Activated T-cell treated with anti-CD3 and anti-CD28 coated beads, Interleukin-2, amount 50 U/mL, for 4 hours (primary cell): ENCODE results near the gene GRAMD2A. TPM values are rescaled to one million over a fixed set of nuclear protein-coding genes. Genes with fewer than 3 reads are reported as not detected.

Experiments used
- ATAC-seq, 2 donors: fragments of 200-7000 bp; cut with Tn5 transposase; one replicate each; pipeline ENCODE4 v1.10.0; 2021
- DNase-seq: peaks from one replicate; pipeline ENCODE4 v3.0.0-alpha.2; 2020
- H3K27me3 Mint-ChIP-seq: one replicate; pipeline ENCODE4 v1.8.0; 2021; ENCODE audit warnings: low read depth, mixed read lengths
- H3K36me3 Mint-ChIP-seq: one replicate; pipeline ENCODE4 v1.8.0; 2022; ENCODE audit warnings: mixed read lengths; ENCODE audit not compliant: insufficient read depth
- H3K4me1 Mint-ChIP-seq: one replicate; pipeline ENCODE4 v1.8.0; 2021; ENCODE audit warnings: low read depth, mixed read lengths
- H3K4me3 Mint-ChIP-seq: one replicate; pipeline ENCODE4 v1.8.0; 2021; ENCODE audit warnings: mild to moderate bottlenecking, moderate library complexity, mixed read lengths
- H3K9me3 Mint-ChIP-seq: one replicate; pipeline ENCODE4 v1.8.0; 2021; ENCODE audit warnings: mixed read lengths
- total RNA-seq, 3 donors: library from RNA; stranded (reverse); gene quantifications; one replicate each; pipeline ENCODE4 v1.2.1, GENCODE V29; 2021

GRAMD2A gene
- total RNA-seq, 3 donors from 2014 or later = not detected

DNA sequence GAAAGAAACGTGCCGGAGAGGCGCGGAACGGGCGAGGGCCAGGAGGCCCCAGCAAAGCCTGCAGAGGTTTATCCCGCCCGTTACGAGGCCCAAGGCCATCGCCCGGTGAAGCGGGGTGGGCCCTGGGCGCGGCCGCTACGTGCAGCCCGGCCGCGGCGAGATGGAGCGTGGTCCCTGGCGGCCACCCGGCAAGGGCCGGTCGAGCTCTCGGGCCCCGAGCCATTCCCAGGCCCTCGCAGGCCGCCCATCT, 32.3 kb upstream of the GRAMD2A start:
- Mint-ChIP-seq H3K9me3 (no peaks in the 10 kb centered on the region), H3K4me1 (peaks cover 44% of the 10 kb centered on the region), H3K36me3 (peaks cover 28% of the 10 kb centered on the region), H3K4me3 (peak overlapping the region; percentile 98), H3K27me3 (no peaks in the 10 kb centered on the region)
- ATAC-seq (no peak), DNase-seq (no peak)

DNA sequence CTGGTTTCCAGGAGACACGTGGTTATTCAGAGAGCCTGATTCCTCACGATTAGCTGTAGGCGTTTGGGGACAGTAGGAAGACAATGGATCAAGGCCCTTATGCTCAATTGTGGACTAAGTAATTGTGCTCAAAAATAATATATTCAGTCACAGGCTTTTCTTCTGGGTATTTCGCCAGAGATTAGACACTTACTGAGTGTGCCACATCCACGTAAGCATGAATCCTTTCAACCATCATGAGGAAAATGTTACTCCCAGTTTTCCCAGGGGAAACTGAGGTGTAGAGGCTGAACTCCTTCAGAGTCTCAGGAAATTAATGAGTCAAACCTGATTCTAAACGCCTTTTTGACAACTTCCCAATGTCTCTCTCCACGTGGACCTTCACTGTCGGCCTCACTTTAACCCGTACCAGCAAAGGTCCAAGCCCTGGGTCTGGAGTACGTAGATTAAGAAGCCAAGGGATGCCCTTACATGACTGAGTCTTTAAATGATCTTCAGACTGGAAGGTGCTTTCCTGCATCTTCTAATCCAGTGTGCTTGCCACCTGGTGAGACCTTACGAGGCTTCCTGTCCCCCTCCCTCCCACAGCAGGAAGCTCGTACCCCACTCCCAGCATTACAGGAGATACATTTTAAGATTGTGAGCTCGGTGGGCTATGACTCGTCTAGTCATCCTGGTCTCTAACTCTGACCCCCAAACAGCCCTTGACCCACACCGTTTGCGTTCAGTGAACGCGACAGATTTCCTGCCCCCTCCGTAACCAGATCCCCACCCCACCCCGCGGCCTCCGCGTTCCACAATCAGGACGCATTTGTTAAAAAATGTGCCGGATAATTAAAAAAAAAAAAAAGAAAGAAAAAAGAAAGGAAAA, 31.7 kb upstream of the GRAMD2A start:
- peaks cover 47% of the 10 kb centered on the region for H3K4me1 Mint-ChIP-seq

DNA sequence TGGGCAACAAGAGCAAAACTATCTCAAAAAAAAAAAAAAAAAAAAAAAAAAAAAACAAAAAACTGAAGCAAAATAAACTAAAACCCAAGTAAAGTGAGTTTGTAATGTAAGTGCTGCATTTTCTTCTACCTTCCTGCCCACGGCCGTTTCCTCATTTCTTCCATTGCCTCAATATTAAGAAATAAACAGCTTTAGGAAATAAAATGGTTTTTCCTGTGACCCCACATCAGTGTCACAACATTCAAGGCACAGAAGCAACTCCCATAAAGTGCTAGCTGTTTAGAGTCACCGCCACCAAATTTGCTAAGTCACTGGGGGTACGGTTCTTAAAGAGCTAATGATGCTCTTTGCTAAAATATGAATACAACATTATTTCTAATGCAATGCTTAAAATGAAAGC, 30.1 kb upstream of the GRAMD2A start:
- Mint-ChIP-seq H3K36me3 (peaks cover 45% of the 10 kb centered on the region), H3K4me3 (peak overlapping the region; percentile 98), H3K9me3 (no peaks in the 10 kb centered on the region), H3K4me1 (peaks cover 57% of the 10 kb centered on the region), H3K27me3 (no peaks in the 10 kb centered on the region)
- no peak for DNase-seq
- ATAC-seq = no peak

More for the DNA sequence above, 31.7 kb upstream of the GRAMD2A start:
- H3K27me3 Mint-ChIP-seq = no peaks in the 10 kb centered on the region
- H3K4me3 Mint-ChIP-seq = peak overlapping the region; percentile 98
- ATAC-seq (no peak), DNase-seq (peak; percentile 39)
- no peaks in the 10 kb centered on the region for H3K9me3 Mint-ChIP-seq
- H3K36me3 Mint-ChIP-seq = peaks cover 30% of the 10 kb centered on the region

DNA sequence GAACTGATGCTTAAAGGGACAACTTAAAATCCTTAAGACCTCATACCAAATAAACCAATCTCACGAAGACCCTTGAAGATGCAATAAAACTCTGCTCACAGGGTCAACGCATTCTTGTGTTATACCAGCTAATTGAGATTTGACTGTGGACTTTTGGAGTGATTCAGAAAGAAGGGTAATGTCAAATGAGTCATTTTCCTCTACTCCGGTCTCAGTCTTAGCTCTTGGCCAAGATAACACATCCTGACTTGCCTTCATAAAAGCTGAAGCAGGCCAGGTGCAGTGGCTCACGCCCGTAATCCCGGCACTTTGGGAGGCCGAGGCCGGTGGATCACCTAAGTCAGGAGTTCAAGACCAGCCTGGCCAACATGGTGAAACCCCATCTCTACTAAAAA, 29.6 kb upstream of the GRAMD2A start:
- Mint-ChIP-seq H3K9me3 (no peaks in the 10 kb centered on the region), H3K4me1 (peaks cover 57% of the 10 kb centered on the region), H3K4me3 (peak overlapping the region; percentile 98), H3K36me3 (peaks cover 49% of the 10 kb centered on the region), H3K27me3 (no peaks in the 10 kb centered on the region)
- DNase-seq = peak; percentile 36
- peak; percentile 23 to 29 for ATAC-seq

DNA sequence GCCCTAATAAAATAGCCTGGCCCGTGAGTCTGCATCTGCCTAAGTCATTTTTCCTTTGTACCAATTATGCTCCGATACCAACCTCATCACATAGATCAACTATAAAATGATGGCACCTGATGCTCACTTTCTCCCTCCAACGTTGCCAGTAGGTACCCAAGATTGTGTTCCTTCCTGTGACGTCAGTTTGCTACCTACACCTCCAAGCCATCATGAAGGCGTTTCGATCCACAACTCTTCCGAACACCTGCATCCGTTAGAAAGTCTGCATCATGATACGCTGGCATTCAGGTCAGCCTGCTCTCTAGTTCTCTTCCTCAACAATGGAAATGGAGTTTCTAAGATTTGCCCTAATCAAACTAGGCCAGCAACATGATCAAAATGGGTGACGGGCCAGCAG, 25.7 kb upstream of the GRAMD2A start:
- Mint-ChIP-seq H3K36me3 (peaks cover 67% of the 10 kb centered on the region), H3K4me3 (peak overlapping the region; percentile 17), H3K27me3 (no peaks in the 10 kb centered on the region), H3K4me1 (peaks cover 72% of the 10 kb centered on the region), H3K9me3 (no peaks in the 10 kb centered on the region)
- ATAC-seq (no peak), DNase-seq (no peak)

DNA sequence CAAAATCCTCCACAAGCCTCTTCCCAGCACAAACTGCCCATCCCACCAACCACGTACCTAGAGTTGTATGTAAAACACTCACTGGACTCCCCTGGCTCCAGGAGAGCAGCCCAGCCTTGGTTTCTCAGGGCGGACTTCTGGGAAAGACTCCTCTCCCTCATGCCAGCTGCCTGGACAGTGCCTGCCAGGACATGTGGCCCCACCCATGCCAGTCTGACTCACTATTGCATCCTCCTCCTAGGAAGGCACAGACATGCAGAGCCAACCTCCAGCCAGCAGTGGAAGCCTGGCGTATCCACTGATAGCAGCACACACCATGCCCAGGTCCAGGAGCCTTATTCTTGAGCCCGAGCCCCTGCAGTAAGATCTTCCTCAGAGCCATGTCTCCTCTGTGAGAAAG, 24.8 kb upstream of the GRAMD2A start:
- H3K4me1 Mint-ChIP-seq = peaks cover 68% of the 10 kb centered on the region
- ATAC-seq (no peak), DNase-seq (no peak)
- peaks cover 68% of the 10 kb centered on the region for H3K36me3 Mint-ChIP-seq
- H3K27me3 Mint-ChIP-seq = no peaks in the 10 kb centered on the region
- H3K9me3 Mint-ChIP-seq = no peaks in the 10 kb centered on the region
- peak overlapping the region; percentile 17 for H3K4me3 Mint-ChIP-seq

DNA sequence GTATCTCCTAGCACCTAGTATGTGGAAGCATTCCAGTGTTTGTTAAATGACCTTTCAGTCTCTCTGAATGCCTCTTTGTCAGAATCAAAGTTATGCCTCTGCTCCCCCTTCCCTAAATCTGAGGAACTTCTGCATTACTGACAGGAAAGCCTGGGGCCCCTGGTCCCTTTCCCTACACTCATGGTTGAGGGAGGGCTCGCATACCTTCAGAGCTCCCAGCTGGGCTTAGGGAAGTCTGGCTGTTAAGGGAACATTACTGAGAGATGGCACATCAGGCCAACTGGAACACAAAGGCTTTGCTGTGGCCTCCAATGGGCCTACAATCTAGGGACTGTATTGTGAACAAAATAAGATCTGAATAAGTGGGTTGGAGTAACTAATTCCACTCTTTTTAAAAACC, 23.1 kb upstream of the GRAMD2A start:
- Mint-ChIP-seq H3K4me3 (no peak overlapping the region), H3K36me3 (peaks cover 69% of the 10 kb centered on the region), H3K27me3 (no peaks in the 10 kb centered on the region), H3K9me3 (no peaks in the 10 kb centered on the region), H3K4me1 (peaks cover 55% of the 10 kb centered on the region)
- ATAC-seq (no peak), DNase-seq (no peak)

DNA sequence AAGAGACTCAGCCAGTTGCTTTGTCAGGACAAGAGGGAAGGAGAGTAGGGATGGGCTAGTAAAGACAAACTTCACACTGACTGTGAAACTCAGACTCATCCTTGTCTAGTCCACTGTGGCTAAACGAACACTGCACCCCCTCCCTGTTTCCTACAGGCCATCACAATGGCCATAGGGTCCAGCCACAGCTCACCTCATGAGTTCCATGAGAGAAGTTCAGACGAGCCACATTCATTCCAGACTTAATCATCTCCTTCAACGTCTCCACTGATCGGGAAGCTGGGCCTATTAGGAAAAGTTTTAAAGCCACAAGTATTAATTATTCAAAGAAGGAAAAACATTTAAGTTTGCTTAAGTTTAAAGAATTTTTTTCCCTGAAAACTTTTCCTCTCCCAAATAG, 19.6 kb upstream of the GRAMD2A start:
- DNase-seq = no peak
- H3K27me3 Mint-ChIP-seq = no peaks in the 10 kb centered on the region
- peaks cover 29% of the 10 kb centered on the region for H3K4me1 Mint-ChIP-seq
- no peaks in the 10 kb centered on the region for H3K9me3 Mint-ChIP-seq
- peaks cover 55% of the 10 kb centered on the region for H3K36me3 Mint-ChIP-seq
- no peak overlapping the region for H3K4me3 Mint-ChIP-seq
- ATAC-seq = no peak

DNA sequence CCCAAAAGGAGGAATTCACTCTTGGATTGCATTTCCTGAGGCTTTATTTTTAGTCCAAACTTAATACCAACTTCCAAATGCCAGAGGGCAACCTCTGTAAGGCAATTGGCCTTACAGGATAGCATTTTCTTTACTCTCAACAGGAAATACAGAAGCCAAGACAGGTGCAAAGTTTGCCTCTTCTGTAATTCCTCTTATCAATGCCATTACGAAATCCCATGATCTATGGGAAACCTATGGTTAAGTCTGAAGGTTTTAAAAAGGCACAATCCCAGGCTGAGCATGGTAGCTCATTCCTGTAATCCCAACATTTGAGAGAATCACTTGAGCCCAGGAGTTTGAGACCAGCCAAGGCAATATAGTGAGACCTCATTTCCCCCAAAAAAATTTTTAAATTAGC, 18.5 kb upstream of the GRAMD2A start:
- Mint-ChIP-seq H3K4me1 (peaks cover 20% of the 10 kb centered on the region), H3K36me3 (peaks cover 45% of the 10 kb centered on the region)
- ATAC-seq = no peak

DNA sequence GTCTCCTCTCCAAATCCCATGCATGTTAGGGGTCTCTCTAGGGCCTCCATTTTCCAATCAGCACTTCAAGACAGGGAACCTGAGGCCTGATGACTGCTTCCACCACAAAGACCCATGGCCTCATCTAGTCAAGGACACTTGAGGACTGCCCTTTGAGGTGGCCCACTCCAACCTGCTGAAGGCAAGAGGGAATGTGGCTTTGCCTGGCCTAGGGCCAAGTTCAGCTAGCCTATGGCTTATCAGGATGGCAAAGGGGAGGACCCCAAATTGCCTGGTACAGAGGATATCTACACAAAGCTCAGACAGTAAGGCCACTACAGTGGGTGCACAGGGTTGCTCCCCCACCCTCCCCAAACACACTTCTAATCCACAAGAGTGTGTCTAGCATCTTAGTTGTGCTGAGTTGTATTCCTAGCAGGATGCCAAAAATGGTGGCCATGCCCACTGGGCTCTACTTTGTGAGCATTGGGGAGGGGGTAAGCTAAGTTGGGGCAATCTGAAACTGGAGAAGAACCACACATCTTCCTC, 10.0 kb upstream of the GRAMD2A start:
- no peak for ATAC-seq
- no peak for DNase-seq
- Mint-ChIP-seq H3K4me3 (no peak overlapping the region), H3K4me1 (peaks cover 9% of the 10 kb centered on the region), H3K36me3 (peaks cover 57% of the 10 kb centered on the region), H3K27me3 (no peaks in the 10 kb centered on the region), H3K9me3 (no peaks in the 10 kb centered on the region)

More for the DNA sequence above, 18.5 kb upstream of the GRAMD2A start:
- Mint-ChIP-seq H3K4me3 (no peak overlapping the region), H3K27me3 (no peaks in the 10 kb centered on the region), H3K9me3 (no peaks in the 10 kb centered on the region)
- DNase-seq = no peak

DNA sequence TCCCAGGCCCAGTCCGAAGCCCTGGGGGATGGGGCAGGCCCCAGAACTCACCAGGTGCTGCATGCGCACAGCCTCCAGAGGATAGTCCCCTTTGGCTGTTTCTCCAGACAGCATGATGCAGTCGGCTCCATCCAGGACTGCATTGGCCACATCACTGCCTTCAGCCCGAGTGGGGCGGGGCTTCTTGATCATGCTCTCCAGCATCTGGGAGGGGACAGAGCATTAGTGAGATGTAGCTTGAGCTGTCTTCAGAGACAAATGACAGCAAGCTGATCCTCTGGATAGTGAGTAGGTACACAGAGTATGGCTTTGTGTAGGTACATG, 9.1 kb upstream of the GRAMD2A start:
- ATAC-seq (no peak), DNase-seq (no peak)
- H3K27me3 Mint-ChIP-seq = no peaks in the 10 kb centered on the region
- no peak overlapping the region for H3K4me3 Mint-ChIP-seq
- no peaks in the 10 kb centered on the region for H3K9me3 Mint-ChIP-seq
- H3K36me3 Mint-ChIP-seq = peaks cover 62% of the 10 kb centered on the region
- H3K4me1 Mint-ChIP-seq = peaks cover 9% of the 10 kb centered on the region

DNA sequence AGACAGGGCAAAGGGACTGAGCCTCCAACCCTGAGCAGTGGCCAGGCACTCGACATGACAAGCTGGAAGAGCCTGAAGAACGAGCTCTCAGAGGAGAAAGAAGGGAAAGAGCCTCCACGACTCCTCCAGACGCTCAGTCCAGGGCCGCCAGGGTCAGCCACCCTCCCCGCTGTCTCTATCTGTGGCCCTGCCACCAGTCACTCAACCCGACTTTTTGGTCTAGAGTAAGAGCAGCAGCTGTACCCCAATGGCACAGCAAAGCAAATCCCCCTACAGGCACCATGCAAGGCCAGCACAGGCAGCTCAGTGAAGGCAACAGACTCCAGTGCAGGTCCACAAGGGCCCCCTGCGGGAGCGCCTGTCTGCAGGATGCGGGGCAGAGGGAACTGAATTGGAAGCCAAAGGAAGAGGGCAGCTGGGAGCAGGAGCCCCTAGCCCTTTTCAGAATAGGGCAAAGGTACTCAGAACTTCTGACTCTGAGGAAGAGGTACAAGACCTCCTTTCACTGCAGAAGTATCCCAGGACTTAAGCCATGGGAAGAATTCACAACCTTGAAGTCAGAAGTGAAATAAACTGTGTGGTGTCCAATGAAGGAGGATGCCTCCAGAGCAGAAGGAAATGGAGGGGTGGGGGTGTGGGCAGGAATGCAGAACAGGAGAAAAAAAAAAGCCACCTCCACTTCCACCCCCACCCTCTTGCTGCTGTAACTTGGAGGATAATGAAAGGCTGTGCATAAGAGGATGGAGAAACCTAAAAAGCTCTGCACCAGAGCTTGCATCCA, 8.5 kb upstream of the GRAMD2A start:
- ATAC-seq (no peak), DNase-seq (no peak)
- Mint-ChIP-seq H3K36me3 (peaks cover 64% of the 10 kb centered on the region), H3K27me3 (no peaks in the 10 kb centered on the region), H3K4me3 (no peak overlapping the region), H3K4me1 (peaks cover 9% of the 10 kb centered on the region), H3K9me3 (no peaks in the 10 kb centered on the region)

DNA sequence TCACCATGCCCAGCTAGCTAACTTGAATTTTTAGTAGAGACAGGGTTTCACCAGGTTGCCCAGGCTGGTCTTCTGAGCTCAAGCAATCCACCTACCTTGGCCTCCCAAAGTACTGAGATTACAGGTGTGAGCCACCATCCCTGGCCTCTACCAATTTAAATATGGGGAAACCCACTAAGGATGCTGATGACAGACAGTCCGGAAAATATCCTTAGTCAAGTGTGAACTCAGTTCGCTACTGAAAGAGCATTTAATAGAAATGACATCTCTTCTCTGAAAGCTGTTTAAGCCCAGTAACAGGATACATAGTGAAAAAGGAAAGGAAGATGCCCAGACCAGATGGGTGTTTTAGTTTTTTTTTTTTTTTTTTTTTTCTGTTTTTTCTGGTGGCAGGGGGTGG, 7.7 kb upstream of the GRAMD2A start:
- Mint-ChIP-seq H3K27me3 (no peaks in the 10 kb centered on the region), H3K36me3 (peaks cover 68% of the 10 kb centered on the region), H3K4me1 (peaks cover 8% of the 10 kb centered on the region), H3K9me3 (no peaks in the 10 kb centered on the region), H3K4me3 (no peak overlapping the region)
- ATAC-seq = no peak
- no peak for DNase-seq

DNA sequence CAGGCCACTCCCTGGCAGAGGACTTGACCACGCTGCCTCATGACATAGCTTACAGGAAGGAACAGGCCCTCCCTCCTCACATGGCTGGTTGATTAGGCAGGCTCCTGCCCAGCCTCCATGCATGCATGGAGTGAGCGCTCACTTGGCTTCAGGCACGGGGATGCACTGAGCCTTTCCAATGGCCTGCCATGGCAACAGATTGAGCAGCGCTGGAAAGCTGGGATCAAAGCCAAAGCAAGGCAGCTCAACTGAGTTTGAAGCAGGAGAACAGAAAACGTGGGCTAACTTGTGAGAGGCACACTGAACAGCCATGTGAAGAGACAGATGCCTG, 5.9 kb upstream of the GRAMD2A start:
- no peak for DNase-seq
- Mint-ChIP-seq H3K4me1 (peaks cover 7% of the 10 kb centered on the region), H3K27me3 (no peaks in the 10 kb centered on the region)

More for the DNA sequence above, 5.9 kb upstream of the GRAMD2A start:
- H3K4me3 Mint-ChIP-seq = no peak overlapping the region
- no peak for ATAC-seq
- H3K36me3 Mint-ChIP-seq = peaks cover 72% of the 10 kb centered on the region
- H3K9me3 Mint-ChIP-seq = no peaks in the 10 kb centered on the region
